GM12878 (cell line): ENCODE measurements around the gene TBC1D10A. TPM values are rescaled to one million over a fixed set of nuclear protein-coding genes. Genes with fewer than 3 reads are reported as not detected.

Experiments used
- ASH2L ChIP-seq: fragments of 300-600, 200-600 bp; sonication (generic); IDR thresholded peaks from 2 replicates; pipeline ENCODE4 v1.6.1; 2017; ENCODE audit warnings: low read depth, mild to moderate bottlenecking, borderline replicate concordance
- CEBPB ChIP-seq, 2 experiments: fragments of 150-350 bp in 1 of 2; IDR thresholded peaks; 2 replicates each; pipeline ENCODE4 v1.6.1; 2012 to 2014; ENCODE audit warnings: low read depth in 2 of 2, low read length in 2 of 2, borderline replicate concordance in 1 of 2, inconsistent platforms in 1 of 2
- CTCF ChIP-seq, 3 experiments: IDR thresholded peaks in 2 of 3; conservative IDR thresholded peaks in 1 of 3; 2 replicates each; pipeline ENCODE4 v1.5.1; 2011; ENCODE audit warnings: low read depth in 3 of 3, low read length in 3 of 3, mild to moderate bottlenecking in 3 of 3, control low read depth in 2 of 3, moderate library complexity in 2 of 3, inconsistent platforms in 1 of 3, mixed read lengths in 1 of 3; ENCODE audit not compliant: control insufficient read depth in 2 of 3, insufficient read depth in 1 of 3; ENCODE audit errors: extremely low read depth in 1 of 3
- FOXM1 ChIP-seq: IDR thresholded peaks from 2 replicates; pipeline ENCODE4 v1.6.1; 2012; ENCODE audit warnings: low read depth, mild to moderate bottlenecking, inconsistent platforms, low read length, moderate library complexity
- JUND ChIP-seq: IDR thresholded peaks from 2 replicates; pipeline ENCODE4 v1.6.1; 2012; ENCODE audit warnings: low read depth, mild to moderate bottlenecking, low read length, improper control_type of control experiment, moderate library complexity
- NFIC ChIP-seq: IDR thresholded peaks from 2 replicates; pipeline ENCODE4 v1.6.1; 2012; ENCODE audit warnings: low read depth, mild to moderate bottlenecking, inconsistent platforms, low read length, moderate library complexity
- NFYA ChIP-seq: IDR thresholded peaks from 2 replicates; pipeline ENCODE4 v1.6.1; 2011; ENCODE audit warnings: low read depth, mild to moderate bottlenecking, low read length, improper control_type of control experiment, borderline replicate concordance
- NR2C1 ChIP-seq: fragments of 450-650 bp; IDR thresholded peaks from 2 replicates; pipeline ENCODE4 v1.6.1; 2017; ENCODE audit warnings: antibody characterized with exemption, mild to moderate bottlenecking, moderate library complexity
- NRF1 ChIP-seq: conservative IDR thresholded peaks from 2 replicates; pipeline ENCODE4 v1.6.1; 2011; ENCODE audit warnings: mild to moderate bottlenecking, low read depth, low read length, improper control_type of control experiment
- POLR2AphosphoS2 ChIP-seq: IDR thresholded peaks from 2 replicates; pipeline ENCODE4 v1.6.1; 2011; ENCODE audit warnings: low read depth, mild to moderate bottlenecking, low read length, improper control_type of control experiment, moderate library complexity
- RCOR1 ChIP-seq: conservative IDR thresholded peaks from 2 replicates; pipeline ENCODE4 v1.6.1; 2012; ENCODE audit warnings: low read depth, low read length, improper control_type of control experiment
- RELA ChIP-seq: fragments of 450-650 bp; IDR thresholded peaks from 2 replicates; pipeline ENCODE4 v1.8.0; 2014; ENCODE audit warnings: borderline replicate concordance; ENCODE audit not compliant: partially characterized antibody
- SIX5 ChIP-seq: IDR thresholded peaks from 2 replicates; pipeline ENCODE4 v1.6.1; 2011; ENCODE audit warnings: mild to moderate bottlenecking, low read depth, low read length, moderate library complexity; ENCODE audit not compliant: severe bottlenecking
- SMARCA5 ChIP-seq: fragments of 450-650 bp; IDR thresholded peaks from 2 replicates; pipeline ENCODE4 v1.6.1; 2017; ENCODE audit warnings: mild to moderate bottlenecking
- USF2 ChIP-seq: IDR thresholded peaks from 2 replicates; pipeline ENCODE4 v1.6.1; 2011; ENCODE audit warnings: low read depth, low read length, improper control_type of control experiment, borderline replicate concordance
- YY1 ChIP-seq: IDR thresholded peaks from 2 replicates; pipeline ENCODE4 v1.6.1; 2011; ENCODE audit warnings: low read depth, mild to moderate bottlenecking, low read length
- ZBTB11 ChIP-seq: fragments of 450-650 bp; formaldehyde crosslinking; IDR thresholded peaks from 2 replicates; pipeline ENCODE4 v1.5.0; 2022; ENCODE audit warnings: mild to moderate bottlenecking, missing genetic modification characterization
- ZNF687 ChIP-seq: fragments of 450-650 bp; IDR thresholded peaks from 2 replicates; pipeline ENCODE4 v1.6.1; 2017; ENCODE audit warnings: mild to moderate bottlenecking, moderate library complexity
- ZSCAN29 ChIP-seq: fragments of 450-650 bp; IDR thresholded peaks from 2 replicates; pipeline ENCODE4 v1.6.1; 2017; ENCODE audit warnings: mild to moderate bottlenecking, moderate library complexity
- polyA plus RNA-seq, 11 experiments: library from polyadenylated mRNA; depleted of rRNA in 4 of 11; unstranded in 6 of 11; stranded (reverse) in 5 of 11; fragments of >200 nt; fragmentation: Nextera tagmentation in 4 of 11; fragmentation: Illumina TruSeq in 1 of 11; extraction: Ambion mirVana in 4 of 11; extraction: Trizol in 1 of 11; gene quantifications; 1 replicate in 1 of 11; 2 replicates in 10 of 11; pipeline versions ENCODE4 v1.2.1 to v1.2.3, GENCODE V29; 2011 to 2016; ENCODE audit warnings: inconsistent platforms in 2 of 11, missing spikeins in 2 of 11, low read depth in 1 of 11
- total RNA-seq, 4 experiments: library from RNA; depleted of rRNA in 3 of 4; stranded (reverse); fragments of >200 nt in 3 of 4; fragmentation: Illumina TruSeq in 1 of 4; extraction: Trizol in 1 of 4; gene quantifications; 2 replicates each; pipeline versions ENCODE4 v1.2.1 to v1.2.3, GENCODE V29; 2013 to 2021

TBC1D10A gene
- total and polyA plus RNA-seq, 10 of the 15 experiments (the other 5 are each of a cell fraction or from before 2014, with no cell fraction given) = 0.27 to 25.7 (median 15.3) TPM

- TF ChIP-seq YY1 = no peak
- TF ChIP-seq ZBTB11 (CRISPR knock-in tag) = no peak
- TF ChIP-seq ZSCAN29 = no peak
- TF ChIP-seq RCOR1 = no peak
- no peak for TF ChIP-seq NRF1
- no peak for TF ChIP-seq CTCF (IDR thresholded peaks at IDR 0.05 in 2 of 3, conservative IDR thresholded peaks at IDR 0.05 in 1 of 3; ENCODE audit: control insufficient read depth in 2 of 3, extremely low read depth in 1 of 3, insufficient read depth in 1 of 3, low read depth in 3 of 3, low read length in 3 of 3)
- no peak for TF ChIP-seq ZNF687
- TF ChIP-seq FOXM1 = peak; percentile 48; the same call in 1 of the 2 replicates
- no peak for TF ChIP-seq NFYA
- peak; percentile 71 for TF ChIP-seq RELA
- TF ChIP-seq ASH2L = no peak
- no peak for TF ChIP-seq CEBPB (IDR thresholded peaks at IDR 0.05; ENCODE audit: borderline replicate concordance in 1 of 2, low read depth in 2 of 2, low read length in 2 of 2)
- TF ChIP-seq SMARCA5 = no peak
- no peak for TF ChIP-seq NR2C1
- TF ChIP-seq SIX5 = no peak
- TF ChIP-seq JUND = no peak; the same call in 1 of the 2 replicates
- TF ChIP-seq NFIC = peak; percentile 79
- TF ChIP-seq POLR2AphosphoS2 = no peak
- no peak; the same call in 1 of the 2 replicates for TF ChIP-seq USF2
These were observed 11.8 kb downstream of the TBC1D10A start (continued) for GRCh38 chr22:30314915-30315314.
